ENCODE measurements around the gene HSPA4L.

The HSPA4L gene

GRCh38 chr4:127782275-127783025, at the start of gene HSPA4L:
Gene HSPA4L, plus strand, starts transcription at chr4:127782322. Its CDS starts 229 bp downstream, at chr4:127782551.
- no peak for DNase-seq

- no peak for DNase-seq
These were observed 49.3 kb upstream of the HSPA4L start for GRCh38 chr4:127732623-127733328.

GRCh38 chr4:127734976-127735375, 47.1 kb upstream of the HSPA4L start:
- no peak for DNase-seq

- DNase-seq = no peak
These were observed 44.8 kb upstream of the HSPA4L start for GRCh38 chr4:127737295-127737694.

- no peak for DNase-seq
These were observed 40.9 kb upstream of the HSPA4L start for GRCh38 chr4:127741247-127741646.

- no peak for DNase-seq
These were observed 34.2 kb upstream of the HSPA4L start for GRCh38 chr4:127747883-127748282.

GRCh38 chr4:127748957-127749356, 33.2 kb upstream of the HSPA4L start:
- no peak for DNase-seq

- DNase-seq = no peak
These were observed 25.2 kb upstream of the HSPA4L start for GRCh38 chr4:127756906-127757305.

- no peak for DNase-seq
These were observed 22.8 kb upstream of the HSPA4L start for GRCh38 chr4:127759228-127759820.

- no peak for DNase-seq
These were observed 22.2 kb upstream of the HSPA4L start for GRCh38 chr4:127759893-127760292.

- no peak for DNase-seq
These were observed 10.4 kb upstream of the HSPA4L start for GRCh38 chr4:127771535-127772275.

GRCh38 chr4:127772769-127773671, 9.1 kb upstream of the HSPA4L start:
- no peak for DNase-seq

- DNase-seq = no peak
These were observed 6.3 kb upstream of the HSPA4L start for GRCh38 chr4:127775843-127776242.

- DNase-seq = no peak
These were observed 5.5 kb upstream of the HSPA4L start for GRCh38 chr4:127776620-127777019.

GRCh38 chr4:127777487-127777886, 4.6 kb upstream of the HSPA4L start:
- DNase-seq = no peak

- DNase-seq = no peak
These were observed 4.0 kb upstream of the HSPA4L start for GRCh38 chr4:127778102-127778501.

- DNase-seq = no peak
These were observed 1.5 kb upstream of the HSPA4L start for GRCh38 chr4:127780598-127780997.

- no peak for DNase-seq
These were observed 660 bp upstream of the HSPA4L start for GRCh38 chr4:127781300-127782024.

GRCh38 chr4:127782025-127782274, 172 bp upstream of the HSPA4L start:
- DNase-seq = peak; percentile 8

- DNase-seq = no peak
These were observed 1.1 kb downstream of the HSPA4L start for GRCh38 chr4:127783026-127783769.

All from activated effector memory CD4-positive, alpha-beta T cell treated with Interleukin-2 at 50 U/mL for 16 hours (primary cell).